Esophagus muscularis mucosa (tissue), 4 donors: Measurements from ENCODE around the gene TRIM25. TPM values are rescaled to one million over a fixed set of nuclear protein-coding genes. Genes with fewer than 3 reads are reported as not detected.

Experiments
- DNase-seq: peaks from one replicate; pipeline ENCODE4 v3.0.0-alpha.2; 2017; ENCODE audit errors: extremely low spot score
- H3K27ac ChIP-seq, 4 donors: fragments of 200-600 bp; sonication (generic); replicated peaks in 1 of 4; 1 replicate in 3 of 4; 2 replicates in 1 of 4; pipeline ENCODE4 v1.5.1; 2016 to 2019; ENCODE audit warnings: mild to moderate bottlenecking in 1 of 4
- H3K27me3 ChIP-seq, 4 donors: fragments of 200-600 bp; sonication (generic); one replicate each; pipeline versions ENCODE4 v1.5.1 to v1.6.0; 2016 to 2019
- H3K36me3 ChIP-seq, 4 donors: fragments of 200-600 bp; sonication (generic); one replicate each; pipeline ENCODE4 v1.5.1; 2016 to 2019
- H3K4me1 ChIP-seq, 4 donors: fragments of 200-600 bp; sonication (generic); one replicate each; pipeline ENCODE4 v1.5.1; 2016 to 2019
- H3K4me3 ChIP-seq, 4 donors: fragments of 200-600 bp; sonication (generic); 1 replicate in 2 of 4; 2 replicates in 2 of 4; pipeline ENCODE4 v1.5.1; 2016 to 2019; ENCODE audit warnings: mild to moderate bottlenecking in 4 of 4, moderate library complexity in 1 of 4
- H3K9me3 ChIP-seq, 4 donors: fragments of 200-600 bp; sonication (generic); 1 replicate in 3 of 4; 2 replicates in 1 of 4; pipeline ENCODE4 v1.5.1; 2016 to 2019
- CTCF ChIP-seq, 3 experiments: fragments of 200-600 bp in 2 of 3; fragments of 450-650 bp in 1 of 3; sonication (generic) in 2 of 3; IDR thresholded peaks; one replicate each; pipeline ENCODE4 v1.5.1; 2017 to 2019; ENCODE audit warnings: antibody characterized with exemption in 3 of 3, mild to moderate bottlenecking in 2 of 3, moderate library complexity in 1 of 3
- EP300 ChIP-seq: sonication (generic); formaldehyde crosslinking; IDR thresholded peaks from one replicate; pipeline ENCODE4 v1.6.1; 2017; ENCODE audit warnings: antibody characterized with exemption
- POLR2A ChIP-seq: fragments of 450-650 bp; IDR thresholded peaks from one replicate; pipeline ENCODE4 v1.6.1; 2017; ENCODE audit warnings: antibody characterized with exemption, moderate library complexity, mild to moderate bottlenecking, low read depth
- POLR2AphosphoS5 ChIP-seq, 2 donors: sonication (generic); formaldehyde crosslinking; IDR thresholded peaks; one replicate each; pipeline ENCODE4 v1.6.1; 2017; ENCODE audit warnings: antibody characterized with exemption in 2 of 2
- WGBS: methylation state at CpG from one replicate; pipeline ENCODE4 v1.1.5; 2018; 5-methylcytosine and 5-hydroxymethylcytosine counted together
- intact Hi-C: fragments of 100-400 bp; cut with DNase I; formaldehyde crosslinking; loops from one replicate; pipeline ENCODE4 v1.15.1; 2023
- total RNA-seq, 4 donors: library from RNA; depleted of rRNA; stranded (reverse); fragments of >200 nt; gene quantifications; one replicate each; pipeline versions ENCODE4 v1.1.0 to v1.2.1, GENCODE V29; 2016

TRIM25 gene
- total RNA-seq, 4 donors from 2014 or later = 13.9 to 19.9 (median 16.6) TPM

GRCh38 chr17:56890906-56891674 is 22.8 kb downstream of the TRIM25 start:
- H3K27ac ChIP-seq = no peak overlapping the region
- peaks cover 0 to 10% (median 5%) of the 10 kb centered on the region in 4 donors for H3K9me3 ChIP-seq
- H3K36me3 ChIP-seq = peaks cover 54 to 91% (median 83%) of the 10 kb centered on the region in 4 donors
- no peak for TF ChIP-seq POLR2A
- TF ChIP-seq CTCF (IDR thresholded peaks at IDR 0.05) = no peak
- no peak for TF ChIP-seq POLR2AphosphoS5 (IDR thresholded peaks at IDR 0.05)
- no peak for TF ChIP-seq EP300
- peaks cover 0 to 4% (median 0%) of the 10 kb centered on the region in 4 donors for H3K4me1 ChIP-seq
- no peak for DNase-seq
- no peaks in the 10 kb centered on the region for H3K27me3 ChIP-seq
- intact Hi-C loops = loop anchor here (5.0 kb wide), 1 partner anchor 46 kb away; no protein-coding TSS in a partner anchor
- WGBS = 92% methylated on average over 7 of the region's 7 CpGs
- no peak overlapping the region for H3K4me3 ChIP-seq

GRCh38 chr17:56890390-56890789 is 23.5 kb downstream of the TRIM25 start:
- peaks cover 0 to 4% (median 0%) of the 10 kb centered on the region in 4 donors for H3K4me1 ChIP-seq
- H3K27me3 ChIP-seq = no peaks in the 10 kb centered on the region
- H3K27ac ChIP-seq = no peak overlapping the region
- H3K36me3 ChIP-seq = peaks cover 52 to 84% (median 76%) of the 10 kb centered on the region in 4 donors
- intact Hi-C loops = loop anchor here (5.0 kb wide), 1 partner anchor 47 kb away; no protein-coding TSS in a partner anchor
- no peak for TF ChIP-seq EP300
- no peak for TF ChIP-seq POLR2AphosphoS5 (IDR thresholded peaks at IDR 0.05)
- TF ChIP-seq POLR2A = no peak
- no peak for TF ChIP-seq CTCF (IDR thresholded peaks at IDR 0.05)
- peaks cover 0 to 10% (median 5%) of the 10 kb centered on the region in 4 donors for H3K9me3 ChIP-seq
- H3K4me3 ChIP-seq = no peak overlapping the region
- DNase-seq = no peak
- 94% methylated on average over 6 of the region's 6 CpGs for WGBS

DNA sequence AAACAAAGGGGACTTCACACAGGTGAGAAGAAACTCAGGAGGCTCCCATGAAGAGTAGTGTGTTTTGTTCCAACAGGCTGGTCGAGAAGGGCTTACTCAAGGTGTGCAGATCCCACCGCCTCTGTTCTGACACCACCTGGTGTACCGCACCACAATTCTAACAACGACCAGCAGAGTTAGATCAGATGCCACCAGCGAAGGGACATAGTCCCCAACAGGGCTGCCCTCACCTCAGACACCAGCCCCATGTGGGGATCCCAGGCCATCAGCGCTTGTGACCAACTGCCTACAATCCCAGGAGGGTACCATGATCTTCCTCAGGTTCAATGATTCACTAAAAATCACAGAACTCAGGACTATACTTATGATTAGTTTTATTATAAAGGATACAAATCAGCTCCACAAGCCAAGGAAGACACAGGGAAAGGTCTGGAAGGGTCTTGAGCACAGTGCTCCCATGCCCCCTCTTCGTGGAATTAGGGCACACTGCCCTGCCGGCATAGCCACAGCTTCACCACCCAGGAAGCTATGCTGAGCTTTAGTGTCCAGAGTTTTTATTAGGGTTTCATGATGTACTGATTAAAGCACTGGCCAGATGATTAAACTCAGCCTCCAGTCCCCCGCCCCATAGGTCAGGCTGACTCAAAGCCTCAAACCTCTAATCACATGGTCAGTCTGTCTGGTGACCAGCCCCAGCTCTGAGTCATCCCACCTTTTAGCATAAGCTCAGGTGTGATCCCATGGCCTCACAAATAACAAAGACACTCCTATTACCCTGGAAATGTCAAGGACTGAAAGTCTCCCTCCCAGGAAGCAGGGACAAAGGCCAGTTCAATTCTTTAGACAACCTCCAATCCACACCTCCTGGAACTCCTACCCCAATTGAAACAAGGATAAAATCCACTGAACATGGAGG is 26.0 kb downstream of the TRIM25 start:
- TF ChIP-seq EP300 (no peak), POLR2A (no peak), CTCF (IDR thresholded peaks at IDR 0.05) (no peak), POLR2AphosphoS5 (IDR thresholded peaks at IDR 0.05) (no peak)
- peaks cover 0 to 10% (median 5%) of the 10 kb centered on the region in 4 donors for H3K9me3 ChIP-seq
- no peaks in the 10 kb centered on the region for H3K4me1 ChIP-seq
- intact Hi-C loops = no loop called here
- H3K27me3 ChIP-seq = no peaks in the 10 kb centered on the region
- whole genome bisulfite sequencing = 99% methylated on average over 9 of the region's 9 CpGs
- DNase-seq = no peak
- H3K36me3 ChIP-seq = peaks cover 28 to 58% (median 50%) of the 10 kb centered on the region in 4 donors
- no peak overlapping the region for H3K27ac ChIP-seq
- H3K4me3 ChIP-seq = no peak overlapping the region

GRCh38 chr17:56887105-56887504 is 26.7 kb downstream of the TRIM25 start:
- DNase-seq = no peak
- no peak overlapping the region for H3K27ac ChIP-seq
- peaks cover 25 to 51% (median 44%) of the 10 kb centered on the region in 4 donors for H3K36me3 ChIP-seq
- TF ChIP-seq EP300 (no peak), CTCF (IDR thresholded peaks at IDR 0.05) (no peak), POLR2AphosphoS5 (IDR thresholded peaks at IDR 0.05) (no peak), POLR2A (no peak)
- no peak overlapping the region for H3K4me3 ChIP-seq
- H3K4me1 ChIP-seq = no peaks in the 10 kb centered on the region
- WGBS = 99% methylated on average over 5 of the region's 5 CpGs
- H3K9me3 ChIP-seq = peaks cover 0 to 10% (median 5%) of the 10 kb centered on the region in 4 donors
- intact Hi-C loops = no loop called here
- H3K27me3 ChIP-seq = no peaks in the 10 kb centered on the region
